OCI-LY1 (cell line): ENCODE data around the gene HYI.

ENCODE experiments used
- CTCF ChIP-seq: fragments of 200-600 bp; sonication (generic), shearing (Covaris generic); IDR thresholded peaks from 2 replicates; pipeline ENCODE4 v1.5.1; 2017; ENCODE audit warnings: mild to moderate bottlenecking, antibody characterized with exemption, low read length, moderate library complexity, mixed read lengths
- EZH2 ChIP-seq: fragments of 200-600 bp; sonication (generic), shearing (Covaris generic); IDR thresholded peaks from 2 replicates; pipeline ENCODE4 v1.8.0; 2017; ENCODE audit warnings: borderline replicate concordance, mixed run types, mild to moderate bottlenecking, antibody characterized with exemption, low read length, moderate library complexity, mixed read lengths

- no peak for TF ChIP-seq CTCF
- TF ChIP-seq EZH2, result no peak
Observed at GRCh38 chr1:43402089-43402865, 51.5 kb downstream of the HYI start.
